ENCODE data around the gene GPR42.
"Not testable (repeated sequence)": the region's sequence is repeated elsewhere in the genome, so short reads cannot be mapped to it uniquely, and the experiment has no call there.

Gene GPR42

GRCh38 chr19:35365303-35365702 lies 5.6 kb upstream of the GPR42 start:
- no peak overlapping the region for H3K4me3 ChIP-seq (ENCODE audit: low read depth, low read length)
- TF ChIP-seq CTCF (IDR thresholded peaks at IDR 0.05; ENCODE audit: low read depth, low read length, missing control alignments), result no peak
- DNase-seq (ENCODE audit: low read depth), result no peak

- no peak for DNase-seq (ENCODE audit: low read depth)
- no peak for TF ChIP-seq CTCF (IDR thresholded peaks at IDR 0.05; ENCODE audit: low read depth, low read length, missing control alignments)
- no peak overlapping the region for H3K4me3 ChIP-seq (ENCODE audit: low read depth, low read length)
These were observed 2.5 kb upstream of the GPR42 start for GRCh38 chr19:35368378-35368777.

- no peak for TF ChIP-seq CTCF (IDR thresholded peaks at IDR 0.05; ENCODE audit: low read depth, low read length, missing control alignments)
- H3K4me3 ChIP-seq (ENCODE audit: low read depth, low read length), result no peak overlapping the region
- DNase-seq (ENCODE audit: low read depth), result no peak
These were observed 1.3 kb upstream of the GPR42 start for GRCh38 chr19:35369522-35369921.

GRCh38 chr19:35373492-35373891 lies 2.6 kb downstream of the GPR42 start:
- DNase-seq (ENCODE audit: low read depth), result no peak
- no peak for TF ChIP-seq CTCF (IDR thresholded peaks at IDR 0.05; ENCODE audit: low read depth, low read length, missing control alignments)
- no peak overlapping the region for H3K4me3 ChIP-seq (ENCODE audit: low read depth, low read length)

GRCh38 chr19:35374031-35374430 lies 3.2 kb downstream of the GPR42 start:
- H3K4me3 ChIP-seq (ENCODE audit: low read depth, low read length); DNase-seq (ENCODE audit: low read depth): not testable (repeated sequence)

- no peak overlapping the region for H3K4me3 ChIP-seq (ENCODE audit: low read depth, low read length)
- no peak for DNase-seq (ENCODE audit: low read depth)
- no peak for TF ChIP-seq CTCF (IDR thresholded peaks at IDR 0.05; ENCODE audit: low read depth, low read length, missing control alignments)
These were observed 4.8 kb downstream of the GPR42 start for GRCh38 chr19:35375505-35376307.

- H3K4me3 ChIP-seq (ENCODE audit: low read depth, low read length), result no peak overlapping the region
- DNase-seq (ENCODE audit: low read depth), result no peak
- TF ChIP-seq CTCF (IDR thresholded peaks at IDR 0.05; ENCODE audit: low read depth, low read length, missing control alignments), result no peak
These were observed 6.8 kb downstream of the GPR42 start for GRCh38 chr19:35377656-35378055.
